CD14-positive monocyte (primary cell): ENCODE measurements around the gene C2CD4A. TPM values are rescaled to one million over a fixed set of nuclear protein-coding genes. Genes with fewer than 3 reads are reported as not detected.

Experiments
- DNase-seq, 3 donors: peaks; one replicate each; pipeline ENCODE4 v3.0.0-alpha.2; 2011 to 2022
- H2AFZ ChIP-seq: 2 replicates; pipeline ENCODE4 v1.6.0; 2012; ENCODE audit warnings: mild to moderate bottlenecking, low read depth, low read length, inconsistent platforms; ENCODE audit not compliant: insufficient read depth, poor library complexity, severe bottlenecking
- H3K27ac ChIP-seq, 2 donors: 1 replicate in 1 of 2; 2 replicates in 1 of 2; pipeline ENCODE4 v1.5.1; 2012 to 2013; ENCODE audit warnings: low read length in 2 of 2, control low read depth in 1 of 2, inconsistent platforms in 1 of 2, low read depth in 1 of 2, mild to moderate bottlenecking in 1 of 2
- H3K27me3 ChIP-seq, 2 donors: one replicate each; pipeline versions ENCODE4 v1.6.0 to v1.6.1; 2011 to 2013; ENCODE audit warnings: low read length in 2 of 2; ENCODE audit not compliant: control insufficient read depth in 2 of 2, insufficient read depth in 2 of 2
- H3K36me3 ChIP-seq, 2 donors: replicated peaks in 1 of 2; 1 replicate in 1 of 2; 2 replicates in 1 of 2; pipeline versions ENCODE4 v1.5.1 to v1.6.1; 2012 to 2013; ENCODE audit warnings: low read length in 2 of 2, control low read depth in 1 of 2, inconsistent platforms in 1 of 2, mild to moderate bottlenecking in 1 of 2; ENCODE audit not compliant: insufficient read depth in 2 of 2, control insufficient read depth in 1 of 2
- H3K4me1 ChIP-seq, 2 donors: 1 replicate in 1 of 2; 2 replicates in 1 of 2; pipeline versions ENCODE4 v1.5.1 to v1.6.1; 2012 to 2013; ENCODE audit warnings: low read length in 2 of 2, control low read depth in 1 of 2, inconsistent platforms in 1 of 2, mild to moderate bottlenecking in 1 of 2, moderate library complexity in 1 of 2; ENCODE audit not compliant: insufficient read depth in 2 of 2, control insufficient read depth in 1 of 2
- H3K4me2 ChIP-seq: replicated peaks from 2 replicates; pipeline ENCODE3; 2012; ENCODE audit warnings: low read length, moderate library complexity, mild to moderate bottlenecking; ENCODE audit not compliant: poor library complexity, severe bottlenecking; ENCODE audit errors: extremely low read depth
- H3K4me3 ChIP-seq, 3 experiments: fragments of 200-600 bp in 1 of 3; sonication (generic) in 1 of 3; replicated peaks in 1 of 3; 1 replicate in 2 of 3; 2 replicates in 1 of 3; pipeline ENCODE4 v1.5.1; 2011 to 2013; ENCODE audit warnings: low read length in 3 of 3, mild to moderate bottlenecking in 3 of 3, control low read depth in 2 of 3, low read depth in 2 of 3, inconsistent platforms in 1 of 3, moderate library complexity in 1 of 3
- H3K79me2 ChIP-seq: 2 replicates; pipeline ENCODE4 v1.6.0; 2012; ENCODE audit warnings: mild to moderate bottlenecking, control low read depth, inconsistent platforms, low read length, moderate library complexity; ENCODE audit not compliant: insufficient read depth
- H3K9ac ChIP-seq: 2 replicates; pipeline ENCODE4 v1.6.0; 2017; ENCODE audit warnings: low read length, mild to moderate bottlenecking; ENCODE audit not compliant: insufficient read depth, poor library complexity, severe bottlenecking
- H3K9me3 ChIP-seq, 2 donors: replicated peaks in 1 of 2; 1 replicate in 1 of 2; 2 replicates in 1 of 2; pipeline versions ENCODE4 v1.5.1 to v1.6.1; 2012 to 2013; ENCODE audit warnings: low read length in 2 of 2, control low read depth in 1 of 2; ENCODE audit not compliant: control insufficient read depth in 1 of 2, insufficient read depth in 1 of 2
- H4K20me1 ChIP-seq: 2 replicates; pipeline ENCODE4 v1.6.0; 2012; ENCODE audit warnings: mild to moderate bottlenecking, low read length, control low read depth, moderate library complexity; ENCODE audit not compliant: insufficient read depth
- H3K27ac Mint-ChIP-seq, 7 donors: one replicate each; pipeline ENCODE4 v1.8.0; 2020; ENCODE audit warnings: mild to moderate bottlenecking in 7 of 7, mixed read lengths in 7 of 7, moderate library complexity in 6 of 7, inconsistent platforms in 2 of 7
- H3K27me3 Mint-ChIP-seq, 3 donors: one replicate each; pipeline ENCODE4 v1.8.0; 2021 to 2022; ENCODE audit warnings: low read depth in 3 of 3, mild to moderate bottlenecking in 3 of 3, mixed read lengths in 3 of 3, moderate library complexity in 3 of 3, inconsistent platforms in 1 of 3
- H3K36me3 Mint-ChIP-seq, 2 donors: one replicate each; pipeline ENCODE4 v1.8.0; 2020; ENCODE audit warnings: mixed read lengths in 2 of 2, inconsistent platforms in 1 of 2, mild to moderate bottlenecking in 1 of 2
- H3K4me1 Mint-ChIP-seq: one replicate; pipeline ENCODE4 v1.8.0; 2020; ENCODE audit warnings: mild to moderate bottlenecking, mixed read lengths
- H3K4me3 Mint-ChIP-seq, 2 donors: one replicate each; pipeline ENCODE4 v1.8.0; 2020; ENCODE audit warnings: mild to moderate bottlenecking in 2 of 2, mixed read lengths in 2 of 2, moderate library complexity in 1 of 2
- H3K9me3 Mint-ChIP-seq, 7 donors: one replicate each; pipeline ENCODE4 v1.8.0; 2020 to 2022; ENCODE audit warnings: mixed read lengths in 7 of 7, mild to moderate bottlenecking in 6 of 7, moderate library complexity in 6 of 7, inconsistent platforms in 2 of 7
- WGBS: methylation state at CpG from one replicate; pipeline ENCODE4 v1.1.5; 2013; ENCODE audit warnings: missing lambda C conversion rate; ENCODE audit not compliant: insufficient coverage; 5-methylcytosine and 5-hydroxymethylcytosine counted together
- intact Hi-C, 2 donors: fragments of 100-400 bp; cut with micrococcal nuclease; formaldehyde crosslinking; loops; one replicate each; pipeline versions ENCODE4 v1.15.0 to v1.15.1; 2023
- polyA plus RNA-seq, 3 donors: library from polyadenylated mRNA; depleted of rRNA in 1 of 3; unstranded in 2 of 3; stranded (reverse) in 1 of 3; fragments of 300-500 nt in 2 of 3; fragments of >200 nt in 1 of 3; fragmentation: Illumina TruSeq in 2 of 3; gene quantifications; 1 replicate in 2 of 3; 2 replicates in 1 of 3; pipeline ENCODE4 v1.2.3, GENCODE V29; 2012 to 2021
- TF ChIP-seq, protein P1 (sequence below): fragments of 200-600 bp; IDR thresholded peaks from one replicate; pipeline ENCODE4 v1.8.0; 2022; ENCODE audit warnings: antibody characterized with exemption, mild to moderate bottlenecking

Gene C2CD4A
- polyA plus RNA-seq, 3 donors = not detected

- Histone ChIP-seq H3K79me2 (no peaks in the 10 kb centered on the region), H3K4me2 (peak overlapping the region; percentile 70), H3K9me3 (no peaks in the 10 kb centered on the region), H3K9ac (no peak overlapping the region), H2AFZ (peak overlapping the region; percentile 46), H4K20me1 (no peaks in the 10 kb centered on the region), H3K4me1 (peaks cover 16 to 18% of the 10 kb centered on the region in 2 donors), H3K27me3 (no peaks in the 10 kb centered on the region), H3K36me3 (no peaks in the 10 kb centered on the region), H3K27ac (peak overlapping the region in 1 of 2 donors; percentile 66), H3K4me3 (peak overlapping the region in 2 of 3 experiments; percentile 33 to 60)
- 100% methylated on average over 2 of the region's 7 CpGs for WGBS
- no peaks in the 10 kb centered on the region for H3K36me3 Mint-ChIP-seq
- peaks cover 0 to 2% (median 0%) of the 10 kb centered on the region in 7 donors for H3K9me3 Mint-ChIP-seq
- TF ChIP-seq, protein P1, sequence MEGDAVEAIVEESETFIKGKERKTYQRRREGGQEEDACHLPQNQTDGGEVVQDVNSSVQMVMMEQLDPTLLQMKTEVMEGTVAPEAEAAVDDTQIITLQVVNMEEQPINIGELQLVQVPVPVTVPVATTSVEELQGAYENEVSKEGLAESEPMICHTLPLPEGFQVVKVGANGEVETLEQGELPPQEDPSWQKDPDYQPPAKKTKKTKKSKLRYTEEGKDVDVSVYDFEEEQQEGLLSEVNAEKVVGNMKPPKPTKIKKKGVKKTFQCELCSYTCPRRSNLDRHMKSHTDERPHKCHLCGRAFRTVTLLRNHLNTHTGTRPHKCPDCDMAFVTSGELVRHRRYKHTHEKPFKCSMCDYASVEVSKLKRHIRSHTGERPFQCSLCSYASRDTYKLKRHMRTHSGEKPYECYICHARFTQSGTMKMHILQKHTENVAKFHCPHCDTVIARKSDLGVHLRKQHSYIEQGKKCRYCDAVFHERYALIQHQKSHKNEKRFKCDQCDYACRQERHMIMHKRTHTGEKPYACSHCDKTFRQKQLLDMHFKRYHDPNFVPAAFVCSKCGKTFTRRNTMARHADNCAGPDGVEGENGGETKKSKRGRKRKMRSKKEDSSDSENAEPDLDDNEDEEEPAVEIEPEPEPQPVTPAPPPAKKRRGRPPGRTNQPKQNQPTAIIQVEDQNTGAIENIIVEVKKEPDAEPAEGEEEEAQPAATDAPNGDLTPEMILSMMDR = no peak
- peaks cover 21% of the 10 kb centered on the region for H3K4me1 Mint-ChIP-seq
- intact Hi-C loops = no loop called here
- peak overlapping the region in 1 of 2 donors; percentile 78 for H3K4me3 Mint-ChIP-seq
- peak in 2 of 3 donors; percentile 34 to 81 for DNase-seq
- peaks cover 0 to 6% (median 4%) of the 10 kb centered on the region in 3 donors for H3K27me3 Mint-ChIP-seq
- peak overlapping the region in 6 of 7 donors; percentile 15 to 88 (median 72) for H3K27ac Mint-ChIP-seq
Measured at GRCh38 chr15:62118520-62119226, 51.9 kb downstream of the C2CD4A start.

GRCh38 chr15:62119227-62119864 is 52.6 kb downstream of the C2CD4A start:
- no CpG with 5 or more reads among the region's 7 CpGs for WGBS
- no peaks in the 10 kb centered on the region for H3K27me3 ChIP-seq
- Mint-ChIP-seq H3K4me3 (peak overlapping the region; percentile 57 to 78), H3K36me3 (no peaks in the 10 kb centered on the region), H3K9me3 (no peaks in the 10 kb centered on the region), H3K27me3 (peaks cover 0 to 6% (median 4%) of the 10 kb centered on the region in 3 donors), H3K27ac (peak overlapping the region in 6 of 7 donors; percentile 66 to 88 (median 80)), H3K4me1 (peaks cover 28% of the 10 kb centered on the region)
- no peaks in the 10 kb centered on the region for H3K36me3 ChIP-seq
- H3K4me2 ChIP-seq = peak overlapping the region; percentile 70
- H4K20me1 ChIP-seq = no peaks in the 10 kb centered on the region
- H3K79me2 ChIP-seq = no peaks in the 10 kb centered on the region
- no peaks in the 10 kb centered on the region for H3K9me3 ChIP-seq
- intact Hi-C loops = no loop called here
- H2AFZ ChIP-seq = peak overlapping the region; percentile 46
- H3K4me3 ChIP-seq = peak overlapping the region in 2 of 3 experiments; percentile 33 to 60
- TF ChIP-seq, protein P1 = no peak
- H3K9ac ChIP-seq = no peak overlapping the region
- H3K4me1 ChIP-seq = peaks cover 21 to 25% of the 10 kb centered on the region in 2 donors
- DNase-seq = peak; percentile 77 to 97 (median 87)
- H3K27ac ChIP-seq = peak overlapping the region in 1 of 2 donors; percentile 66
